ENCODE results near the gene FBXO22.

- TF ChIP-seq TAF1 (IDR thresholded peaks at IDR 0.05; ENCODE audit: low read depth): no peak
- no peak for TF ChIP-seq RAD21 (IDR thresholded peaks at IDR 0.05; ENCODE audit: low read depth)
- no peak for TF ChIP-seq EP300 (IDR thresholded peaks at IDR 0.05; ENCODE audit: borderline replicate concordance)
- TF ChIP-seq TCF12 (IDR thresholded peaks at IDR 0.05; ENCODE audit: low read depth): no peak
- no peak for TF ChIP-seq FOXM1 (IDR thresholded peaks at IDR 0.05; ENCODE audit: borderline replicate concordance, low read depth)
- TF ChIP-seq, protein P1, sequence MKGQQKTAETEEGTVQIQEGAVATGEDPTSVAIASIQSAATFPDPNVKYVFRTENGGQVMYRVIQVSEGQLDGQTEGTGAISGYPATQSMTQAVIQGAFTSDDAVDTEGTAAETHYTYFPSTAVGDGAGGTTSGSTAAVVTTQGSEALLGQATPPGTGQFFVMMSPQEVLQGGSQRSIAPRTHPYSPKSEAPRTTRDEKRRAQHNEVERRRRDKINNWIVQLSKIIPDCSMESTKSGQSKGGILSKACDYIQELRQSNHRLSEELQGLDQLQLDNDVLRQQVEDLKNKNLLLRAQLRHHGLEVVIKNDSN (IDR thresholded peaks at IDR 0.05): no peak
- TF ChIP-seq EGR1 (IDR thresholded peaks at IDR 0.05): no peak
- no peak for TF ChIP-seq REST (IDR thresholded peaks at IDR 0.05; ENCODE audit: low read depth)
- TF ChIP-seq CEBPB (IDR thresholded peaks at IDR 0.05): no peak
- no peak for TF ChIP-seq CREB1 (IDR thresholded peaks at IDR 0.05; ENCODE audit: low read depth)
- TF ChIP-seq, protein P2, sequence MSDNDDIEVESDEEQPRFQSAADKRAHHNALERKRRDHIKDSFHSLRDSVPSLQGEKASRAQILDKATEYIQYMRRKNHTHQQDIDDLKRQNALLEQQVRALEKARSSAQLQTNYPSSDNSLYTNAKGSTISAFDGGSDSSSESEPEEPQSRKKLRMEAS (IDR thresholded peaks at IDR 0.05): no peak
Observed at GRCh38 chr15:75861750-75862402, 41.8 kb upstream of the FBXO22 start.
